HepG2 (cell line): ENCODE data around the gene FURIN. TPM values are rescaled to one million over a fixed set of nuclear protein-coding genes. Genes with fewer than 3 reads are reported as not detected.
A peak's percentile ranks its signal among the peaks of the same experiment; 100 is the strongest.

Experiments
- ATF7-NPFF ChIP-seq: sonication (generic); formaldehyde crosslinking; IDR thresholded peaks from 2 replicates; pipeline ENCODE4 v1.8.1; 2023; ENCODE audit warnings: mild to moderate bottlenecking, low read depth, missing genetic modification reagents, moderate library complexity
- BCL6 ChIP-seq: IDR thresholded peaks from 2 replicates; pipeline ENCODE4 v1.6.1; 2016; ENCODE audit warnings: missing genetic modification reagents, missing compliant biosample characterization
- CC2D1A ChIP-seq: sonication (generic); formaldehyde crosslinking; IDR thresholded peaks from 2 replicates; pipeline ENCODE4 v1.8.1; 2023; ENCODE audit warnings: mild to moderate bottlenecking, missing genetic modification reagents
- CENPBD1 ChIP-seq: sonication (generic); formaldehyde crosslinking; IDR thresholded peaks from 2 replicates; pipeline ENCODE4 v1.8.0; 2022; ENCODE audit warnings: missing genetic modification reagents, low read depth, mild to moderate bottlenecking, borderline replicate concordance
- HCFC1 ChIP-seq: fragments of 150-350 bp; IDR thresholded peaks from 2 replicates; pipeline ENCODE4 v1.6.1; 2014; ENCODE audit warnings: low read depth, low read length
- IRF1 ChIP-seq: sonication (generic); formaldehyde crosslinking; IDR thresholded peaks from 2 replicates; pipeline ENCODE4 v1.4.0; 2020; ENCODE audit warnings: low read depth, mild to moderate bottlenecking, missing genetic modification reagents
- JARID2 ChIP-seq: sonication (generic); formaldehyde crosslinking; IDR thresholded peaks from 2 replicates; pipeline ENCODE4 v1.8.1; 2023; ENCODE audit warnings: missing genetic modification reagents, inconsistent platforms; ENCODE audit not compliant: insufficient replicate concordance
- MIER3 ChIP-seq: IDR thresholded peaks from 2 replicates; pipeline ENCODE4 v1.6.1; 2016; ENCODE audit warnings: missing compliant biosample characterization, borderline replicate concordance
- MLX ChIP-seq: IDR thresholded peaks from 2 replicates; pipeline ENCODE4 v1.6.1; 2016
- NR2F6 ChIP-seq, 2 experiments: IDR thresholded peaks; 2 replicates each; pipeline ENCODE4 v1.6.1; 2016; ENCODE audit warnings: antibody characterized with exemption in 1 of 2, mild to moderate bottlenecking in 1 of 2
- RXRB ChIP-seq: IDR thresholded peaks from 2 replicates; pipeline ENCODE4 v1.6.1; 2016; ENCODE audit warnings: borderline replicate concordance, missing genetic modification reagents, missing compliant biosample characterization
- TBP ChIP-seq: sonication (generic); formaldehyde crosslinking; IDR thresholded peaks from 2 replicates; pipeline ENCODE4 v1.5.0; 2020; ENCODE audit warnings: missing genetic modification reagents
- THRA ChIP-seq: sonication (generic); formaldehyde crosslinking; IDR thresholded peaks from 2 replicates; pipeline ENCODE4 v1.4.0; 2020; ENCODE audit warnings: missing genetic modification reagents, borderline replicate concordance
- ZFP36L1 ChIP-seq: sonication (generic); formaldehyde crosslinking; IDR thresholded peaks from 2 replicates; pipeline ENCODE4 v1.8.0; 2022; ENCODE audit warnings: mild to moderate bottlenecking, missing genetic modification reagents, moderate library complexity
- ZFX ChIP-seq: sonication (generic); formaldehyde crosslinking; IDR thresholded peaks from 2 replicates; pipeline ENCODE4 v1.4.0; 2020; ENCODE audit warnings: mild to moderate bottlenecking, low read depth, missing genetic modification reagents, moderate library complexity
- ZFY ChIP-seq: sonication (generic); formaldehyde crosslinking; IDR thresholded peaks from 2 replicates; pipeline ENCODE4 v1.4.0; 2020; ENCODE audit warnings: missing genetic modification reagents
- ZKSCAN5 ChIP-seq: sonication (generic); formaldehyde crosslinking; IDR thresholded peaks from 2 replicates; pipeline ENCODE4 v1.5.1; 2020; ENCODE audit warnings: mild to moderate bottlenecking, missing genetic modification reagents
- polyA plus RNA-seq, 8 experiments: library from polyadenylated mRNA; depleted of rRNA in 3 of 8; stranded (reverse) in 7 of 8; unstranded in 1 of 8; fragments of >200 nt; fragmentation: Illumina TruSeq in 4 of 8; extraction: Trizol in 4 of 8; gene quantifications; 2 replicates each; pipeline versions ENCODE4 v1.2.1 to v1.2.3, GENCODE V29; 2011 to 2016; ENCODE audit warnings: low read depth in 4 of 8, missing spikeins in 1 of 8, mixed read lengths in 1 of 8; ENCODE audit not compliant: insufficient read depth in 1 of 8
- total RNA-seq, 5 experiments: library from RNA; depleted of rRNA; stranded (reverse); fragments of >200 nt; fragmentation: Illumina TruSeq; extraction: Trizol; gene quantifications; 2 replicates each; pipeline ENCODE4 v1.2.3, GENCODE V29; 2016; ENCODE audit warnings: low read depth in 1 of 5
- TF ChIP-seq, protein P1 (sequence below): sonication (generic); formaldehyde crosslinking; IDR thresholded peaks from 2 replicates; pipeline ENCODE4 v1.4.0; 2020; ENCODE audit warnings: mild to moderate bottlenecking, missing genetic modification reagents
- TF ChIP-seq, protein P2 (sequence below): sonication (generic); formaldehyde crosslinking; IDR thresholded peaks from 2 replicates; pipeline ENCODE4 v1.4.0; 2020; ENCODE audit warnings: missing genetic modification reagents
- TF ChIP-seq, protein P3 (sequence below): sonication (generic); formaldehyde crosslinking; IDR thresholded peaks from 2 replicates; pipeline ENCODE4 v1.4.0; 2020; ENCODE audit warnings: missing genetic modification reagents

FURIN gene
- total and polyA plus RNA-seq, 2 of the 13 experiments (the other 11 are each of a cell fraction or from before 2014, with no cell fraction given) = 15.2 to 17.4 TPM

GRCh38 chr15:90902040-90902839 lies 33.9 kb downstream of the FURIN start (continued):
- TF ChIP-seq, protein P1, sequence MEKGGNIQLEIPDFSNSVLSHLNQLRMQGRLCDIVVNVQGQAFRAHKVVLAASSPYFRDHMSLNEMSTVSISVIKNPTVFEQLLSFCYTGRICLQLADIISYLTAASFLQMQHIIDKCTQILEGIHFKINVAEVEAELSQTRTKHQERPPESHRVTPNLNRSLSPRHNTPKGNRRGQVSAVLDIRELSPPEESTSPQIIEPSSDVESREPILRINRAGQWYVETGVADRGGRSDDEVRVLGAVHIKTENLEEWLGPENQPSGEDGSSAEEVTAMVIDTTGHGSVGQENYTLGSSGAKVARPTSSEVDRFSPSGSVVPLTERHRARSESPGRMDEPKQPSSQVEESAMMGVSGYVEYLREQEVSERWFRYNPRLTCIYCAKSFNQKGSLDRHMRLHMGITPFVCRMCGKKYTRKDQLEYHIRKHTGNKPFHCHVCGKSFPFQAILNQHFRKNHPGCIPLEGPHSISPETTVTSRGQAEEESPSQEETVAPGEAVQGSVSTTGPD (CRISPR knock-in tag) = no peak
- peak; percentile 53; the same call in 1 of the 2 replicates for TF ChIP-seq RXRB
- TF ChIP-seq NR2F6 (IDR thresholded peaks at IDR 0.05) = no peak
- peak; percentile 34; the same call in 1 of the 2 replicates for TF ChIP-seq NR2F6 (CRISPR knock-in tag; IDR thresholded peaks at IDR 0.05)
- peak; percentile 89 for TF ChIP-seq ZFX (CRISPR knock-in tag)
- TF ChIP-seq THRA (CRISPR knock-in tag) = peak; percentile 63; the same call in 1 of the 2 replicates
- peak; percentile 85 for TF ChIP-seq BCL6 (CRISPR knock-in tag)
- no peak for TF ChIP-seq ZFP36L1 (CRISPR knock-in tag)
- TF ChIP-seq TBP (CRISPR knock-in tag) = no peak
- peak; percentile 63; the same call in 1 of the 2 replicates for TF ChIP-seq MIER3
- TF ChIP-seq MLX (CRISPR knock-in tag) = no peak
- no peak for TF ChIP-seq IRF1
- no peak for TF ChIP-seq HCFC1
- TF ChIP-seq, protein P2, sequence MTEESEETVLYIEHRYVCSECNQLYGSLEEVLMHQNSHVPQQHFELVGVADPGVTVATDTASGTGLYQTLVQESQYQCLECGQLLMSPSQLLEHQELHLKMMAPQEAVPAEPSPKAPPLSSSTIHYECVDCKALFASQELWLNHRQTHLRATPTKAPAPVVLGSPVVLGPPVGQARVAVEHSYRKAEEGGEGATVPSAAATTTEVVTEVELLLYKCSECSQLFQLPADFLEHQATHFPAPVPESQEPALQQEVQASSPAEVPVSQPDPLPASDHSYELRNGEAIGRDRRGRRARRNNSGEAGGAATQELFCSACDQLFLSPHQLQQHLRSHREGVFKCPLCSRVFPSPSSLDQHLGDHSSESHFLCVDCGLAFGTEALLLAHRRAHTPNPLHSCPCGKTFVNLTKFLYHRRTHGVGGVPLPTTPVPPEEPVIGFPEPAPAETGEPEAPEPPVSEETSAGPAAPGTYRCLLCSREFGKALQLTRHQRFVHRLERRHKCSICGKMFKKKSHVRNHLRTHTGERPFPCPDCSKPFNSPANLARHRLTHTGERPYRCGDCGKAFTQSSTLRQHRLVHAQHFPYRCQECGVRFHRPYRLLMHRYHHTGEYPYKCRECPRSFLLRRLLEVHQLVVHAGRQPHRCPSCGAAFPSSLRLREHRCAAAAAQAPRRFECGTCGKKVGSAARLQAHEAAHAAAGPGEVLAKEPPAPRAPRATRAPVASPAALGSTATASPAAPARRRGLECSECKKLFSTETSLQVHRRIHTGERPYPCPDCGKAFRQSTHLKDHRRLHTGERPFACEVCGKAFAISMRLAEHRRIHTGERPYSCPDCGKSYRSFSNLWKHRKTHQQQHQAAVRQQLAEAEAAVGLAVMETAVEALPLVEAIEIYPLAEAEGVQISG (CRISPR knock-in tag) = peak; percentile 88
- no peak for TF ChIP-seq CENPBD1 (CRISPR knock-in tag)
- no peak for TF ChIP-seq JARID2 (CRISPR knock-in tag)
- no peak for TF ChIP-seq CC2D1A (CRISPR knock-in tag)
- TF ChIP-seq, protein P3, sequence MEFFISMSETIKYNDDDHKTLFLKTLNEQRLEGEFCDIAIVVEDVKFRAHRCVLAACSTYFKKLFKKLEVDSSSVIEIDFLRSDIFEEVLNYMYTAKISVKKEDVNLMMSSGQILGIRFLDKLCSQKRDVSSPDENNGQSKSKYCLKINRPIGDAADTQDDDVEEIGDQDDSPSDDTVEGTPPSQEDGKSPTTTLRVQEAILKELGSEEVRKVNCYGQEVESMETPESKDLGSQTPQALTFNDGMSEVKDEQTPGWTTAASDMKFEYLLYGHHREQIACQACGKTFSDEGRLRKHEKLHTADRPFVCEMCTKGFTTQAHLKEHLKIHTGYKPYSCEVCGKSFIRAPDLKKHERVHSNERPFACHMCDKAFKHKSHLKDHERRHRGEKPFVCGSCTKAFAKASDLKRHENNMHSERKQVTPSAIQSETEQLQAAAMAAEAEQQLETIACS (CRISPR knock-in tag) = peak; percentile 28; the same call in 1 of the 2 replicates
- TF ChIP-seq ZFY = peak; percentile 83; the same call in 1 of the 2 replicates
- no peak for TF ChIP-seq ZKSCAN5 (CRISPR knock-in tag)
- peak; percentile 52; the same call in 1 of the 2 replicates for TF ChIP-seq ATF7-NPFF
